A673 (cell line): ENCODE results near the gene LSM10. TPM values are rescaled to one million over a fixed set of nuclear protein-coding genes. Genes with fewer than 3 reads are reported as not detected.

ENCODE experiments used
- BruUV-seq: library from RNA; stranded (reverse); fragments of 400-500 nt; replicated peaks from 2 replicates; lab custom pipeline; 2021; lab: Mats Ljungman, UMichigan
- CTCF ChIA-PET: fragments of 300-600 bp; sonication (Branson Sonifier 250); formaldehyde crosslinking; loops from one replicate; lab custom pipeline; 2022; ENCODE audit warnings: antibody characterized with exemption; lab: Charles Lee
- POLR2A ChIA-PET: fragments of 300-600 bp; sonication (Branson Sonifier 250); formaldehyde crosslinking; loops from one replicate; lab custom pipeline; 2022; ENCODE audit warnings: antibody characterized with exemption; ENCODE audit not compliant: low non-redundant PET; lab: Charles Lee
- DNase-seq: peaks from one replicate; pipeline ENCODE4 v3.0.0-alpha.2; 2015; ENCODE audit warnings: low spot score
- H3K27ac ChIP-seq: fragments of 200-600 bp; sonication (generic); 2 replicates; pipeline ENCODE4 v1.5.1; 2016; ENCODE audit warnings: mixed run types, low read depth, mild to moderate bottlenecking, mixed read lengths, antibody characterized with exemption, low read length; ENCODE audit not compliant: poor library complexity, severe bottlenecking
- H3K27me3 ChIP-seq: fragments of 200-600 bp; sonication (generic); replicated peaks from 2 replicates; pipeline ENCODE4 v1.6.1; 2017; ENCODE audit warnings: mixed run types, low read depth, mild to moderate bottlenecking, mixed read lengths, antibody characterized with exemption, low read length; ENCODE audit not compliant: insufficient read depth, poor library complexity
- H3K36me3 ChIP-seq: fragments of 200-600 bp; sonication (generic); 2 replicates; pipeline ENCODE4 v1.6.1; 2016; ENCODE audit warnings: mixed run types, mild to moderate bottlenecking, mixed read lengths, antibody characterized with exemption, low read length; ENCODE audit not compliant: insufficient read depth, poor library complexity, severe bottlenecking
- H3K4me1 ChIP-seq: fragments of 200-600 bp; sonication (generic); 2 replicates; pipeline ENCODE4 v1.6.1; 2017; ENCODE audit warnings: mixed run types, mild to moderate bottlenecking, mixed read lengths, antibody characterized with exemption, low read length; ENCODE audit not compliant: insufficient read depth, poor library complexity, severe bottlenecking
- H3K4me3 ChIP-seq: fragments of 200-600 bp; sonication (generic); 2 replicates; pipeline ENCODE4 v1.5.1; 2016; ENCODE audit warnings: low read depth, mixed run types, mild to moderate bottlenecking, mixed read lengths, low read length; ENCODE audit not compliant: poor library complexity, severe bottlenecking
- H3K9me3 ChIP-seq: fragments of 200-600 bp; sonication (generic); 2 replicates; pipeline ENCODE4 v1.6.1; 2016; ENCODE audit warnings: mixed run types, low read depth, mild to moderate bottlenecking, mixed read lengths, antibody characterized with exemption, low read length; ENCODE audit not compliant: poor library complexity, severe bottlenecking
- EZH2 ChIP-seq: fragments of 200-600 bp; sonication (generic); IDR thresholded peaks from 2 replicates; pipeline ENCODE4 v1.6.1; 2017; ENCODE audit warnings: borderline replicate concordance, low read depth, mild to moderate bottlenecking, mixed read lengths, antibody characterized with exemption, low read length; ENCODE audit not compliant: poor library complexity, severe bottlenecking
- intact Hi-C: fragments of 100-400 bp; cut with micrococcal nuclease; formaldehyde crosslinking; loops from one replicate; pipeline ENCODE4 v1.10.0; 2022; ENCODE audit not compliant: unreplicated experiment
- total RNA-seq: library from RNA; stranded (reverse); gene quantifications from 2 replicates; pipeline ENCODE4 v1.2.3, GENCODE V29; 2021
- TF ChIP-seq, protein P1 (sequence below): fragments of 300-800, 200-600 bp; sonication (generic); conservative IDR thresholded peaks from 2 replicates; pipeline ENCODE4 v1.5.1; 2017; ENCODE audit warnings: low read depth, mild to moderate bottlenecking, antibody characterized with exemption, low read length, moderate library complexity, mixed read lengths

LSM10 gene
- total RNA-seq, 1 experiment from 2014 or later = 68.0 TPM

DNA sequence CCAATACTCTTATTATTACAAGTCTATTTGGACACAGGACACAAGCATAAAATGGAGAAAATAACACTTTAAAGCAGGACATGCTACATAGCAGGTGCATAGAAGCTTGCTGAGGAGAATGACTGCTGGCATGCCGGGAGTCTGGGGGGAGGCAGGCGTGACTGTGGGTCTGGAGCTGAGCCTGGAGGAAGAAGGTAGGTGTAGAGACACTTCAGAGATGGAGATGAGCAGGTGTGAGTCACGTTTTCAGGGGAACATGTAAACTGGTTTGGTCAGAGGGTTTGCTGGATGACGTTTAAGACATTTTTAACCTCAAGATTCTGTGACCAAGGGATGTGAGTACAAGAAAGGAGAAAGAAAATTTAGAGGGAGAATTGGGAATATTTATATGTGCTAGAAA, 28.1 kb upstream of the LSM10 start:
- no peak overlapping the region for H3K27ac ChIP-seq
- BruUV-seq = no TSS peak

DNA sequence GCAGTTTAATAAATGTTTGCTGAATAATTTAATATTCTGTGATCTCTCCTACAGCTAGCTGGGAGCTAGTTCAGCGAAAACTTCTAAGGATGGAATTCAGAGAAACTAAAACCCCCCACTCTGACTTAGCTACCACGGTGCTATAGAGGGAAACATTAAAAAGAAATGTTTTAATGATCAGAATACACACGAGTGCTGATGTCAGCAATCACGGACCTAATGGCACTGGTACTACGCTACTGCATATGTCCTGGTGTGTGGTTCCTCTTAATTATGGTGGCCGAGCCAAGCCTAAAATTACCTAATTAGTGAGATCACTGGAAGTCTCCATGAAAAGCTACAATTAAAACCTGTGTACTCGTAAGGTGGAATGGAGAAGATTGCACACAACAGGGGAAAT, 23.9 kb upstream of the LSM10 start:
- BruUV-seq = no TSS peak
- no peak overlapping the region for H3K27ac ChIP-seq
- intact Hi-C loops = loop anchor here (2.0 to 10.0 kb wide), 3 partner anchors 79 to 271 kb away; partner anchors contain the start of gene SH3D21
- H3K4me1 ChIP-seq = peaks cover 5% of the 10 kb centered on the region
- ChIA-PET POLR2A (no interaction called here), CTCF (no interaction called here)
- H3K27me3 ChIP-seq = no peaks in the 10 kb centered on the region
- H3K4me3 ChIP-seq = no peak overlapping the region
- H3K9me3 ChIP-seq = no peaks in the 10 kb centered on the region
- TF ChIP-seq, protein P1, sequence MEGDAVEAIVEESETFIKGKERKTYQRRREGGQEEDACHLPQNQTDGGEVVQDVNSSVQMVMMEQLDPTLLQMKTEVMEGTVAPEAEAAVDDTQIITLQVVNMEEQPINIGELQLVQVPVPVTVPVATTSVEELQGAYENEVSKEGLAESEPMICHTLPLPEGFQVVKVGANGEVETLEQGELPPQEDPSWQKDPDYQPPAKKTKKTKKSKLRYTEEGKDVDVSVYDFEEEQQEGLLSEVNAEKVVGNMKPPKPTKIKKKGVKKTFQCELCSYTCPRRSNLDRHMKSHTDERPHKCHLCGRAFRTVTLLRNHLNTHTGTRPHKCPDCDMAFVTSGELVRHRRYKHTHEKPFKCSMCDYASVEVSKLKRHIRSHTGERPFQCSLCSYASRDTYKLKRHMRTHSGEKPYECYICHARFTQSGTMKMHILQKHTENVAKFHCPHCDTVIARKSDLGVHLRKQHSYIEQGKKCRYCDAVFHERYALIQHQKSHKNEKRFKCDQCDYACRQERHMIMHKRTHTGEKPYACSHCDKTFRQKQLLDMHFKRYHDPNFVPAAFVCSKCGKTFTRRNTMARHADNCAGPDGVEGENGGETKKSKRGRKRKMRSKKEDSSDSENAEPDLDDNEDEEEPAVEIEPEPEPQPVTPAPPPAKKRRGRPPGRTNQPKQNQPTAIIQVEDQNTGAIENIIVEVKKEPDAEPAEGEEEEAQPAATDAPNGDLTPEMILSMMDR = no peak
- TF ChIP-seq EZH2 = no peak
- no peak for DNase-seq
- no peaks in the 10 kb centered on the region for H3K36me3 ChIP-seq

More for the DNA sequence above, 28.1 kb upstream of the LSM10 start:
- Histone ChIP-seq H3K4me1 (no peaks in the 10 kb centered on the region), H3K36me3 (no peaks in the 10 kb centered on the region), H3K4me3 (no peak overlapping the region), H3K9me3 (no peaks in the 10 kb centered on the region), H3K27me3 (no peaks in the 10 kb centered on the region)
- TF ChIP-seq, protein P1 = no peak
- no peak for TF ChIP-seq EZH2
- CTCF ChIA-PET = no interaction called here
- intact Hi-C loops = loop anchor here (10.0 kb wide), 1 partner anchor 121 kb away; the partner anchor contains the start of gene SH3D21
- POLR2A ChIA-PET = no interaction called here
- no peak for DNase-seq

DNA sequence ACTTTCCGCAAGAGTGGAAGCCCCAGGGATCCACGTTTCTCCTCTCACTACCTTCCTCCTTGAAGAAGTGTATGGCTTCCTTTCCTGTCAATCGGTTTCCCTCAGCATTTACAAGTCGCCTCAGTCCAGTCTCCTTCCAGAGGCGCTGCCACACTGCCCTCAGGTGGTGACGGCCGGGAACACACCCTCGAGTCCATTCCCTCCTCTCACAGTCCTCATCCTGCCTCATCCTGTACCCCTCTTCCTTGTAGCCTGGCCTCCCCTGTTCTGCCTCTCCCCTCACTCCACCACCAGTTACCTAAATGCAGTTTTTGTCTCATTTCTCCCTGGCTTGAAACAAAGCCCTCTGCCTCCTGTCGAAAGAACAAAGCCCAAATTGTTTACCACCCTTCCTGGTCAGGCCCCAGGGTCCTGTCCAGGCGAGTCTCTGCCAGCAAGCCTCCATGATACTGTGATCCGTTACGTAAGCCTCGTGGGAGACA, 23.2 kb upstream of the LSM10 start:
- Histone ChIP-seq H3K4me3 (no peak overlapping the region), H3K9me3 (no peaks in the 10 kb centered on the region), H3K36me3 (no peaks in the 10 kb centered on the region), H3K27me3 (no peaks in the 10 kb centered on the region), H3K4me1 (peaks cover 5% of the 10 kb centered on the region), H3K27ac (no peak overlapping the region)
- DNase-seq = peak; percentile 90
- CTCF ChIA-PET = no interaction called here
- intact Hi-C loops = loop anchor here (1.0 to 10.0 kb wide), 4 partner anchors 78 to 322 kb away; partner anchors contain the start of gene SH3D21
- POLR2A ChIA-PET = no interaction called here
- BruUV-seq = no TSS peak
- TF ChIP-seq, protein P1 = peak; percentile 94
- no peak for TF ChIP-seq EZH2
